GM21786 (cell line): ENCODE data around the gene AOPEP.

Experiments used
- ATAC-seq: cut with Tn5 transposase; IDR thresholded peaks from one replicate; pipeline ENCODE4 v1.9.1; 2021; ENCODE audit not compliant: unreplicated experiment

AOPEP gene

DNA sequence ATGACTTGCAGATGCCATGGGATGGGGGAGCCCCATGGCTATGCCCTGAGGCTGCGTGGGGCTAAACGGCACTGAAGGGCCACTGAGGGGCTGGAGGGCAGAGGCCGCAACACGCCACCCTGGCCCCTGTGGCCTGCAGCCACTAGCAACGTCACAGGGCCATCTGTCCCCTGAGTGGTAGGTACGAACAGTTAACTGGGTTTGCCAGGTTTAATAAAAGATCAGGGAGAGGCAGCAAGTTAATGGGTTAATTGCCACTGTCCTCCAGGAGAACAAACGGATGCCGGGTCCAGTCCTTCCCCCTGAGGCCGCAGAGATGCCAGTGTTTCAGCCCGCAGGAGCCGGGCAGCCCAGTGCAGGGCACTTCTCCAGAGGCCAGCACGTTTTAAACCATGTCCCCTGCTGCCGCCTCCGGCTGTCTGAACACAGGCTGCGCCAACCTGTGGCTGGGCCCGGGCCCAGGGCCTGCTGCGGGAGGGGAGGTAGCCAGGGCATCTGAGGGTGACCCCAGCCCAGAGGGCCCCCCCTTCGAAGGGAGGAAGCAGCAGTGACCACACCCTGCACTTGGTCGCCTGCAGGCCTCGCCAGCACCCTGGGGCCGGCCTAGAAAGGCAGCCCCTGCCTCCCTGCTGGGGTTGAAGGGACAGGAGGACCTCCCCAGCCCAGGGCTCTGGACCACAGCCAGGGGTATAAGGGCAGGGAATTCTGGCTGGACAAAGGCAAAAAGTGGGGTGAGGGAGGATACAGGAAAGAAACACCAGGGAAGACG is 363.7 kb downstream of the AOPEP start:
- ATAC-seq, result no peak

- ATAC-seq, result no peak
Measured at GRCh38 chr9:95090871-95091577, 364.5 kb downstream of the AOPEP start.

DNA sequence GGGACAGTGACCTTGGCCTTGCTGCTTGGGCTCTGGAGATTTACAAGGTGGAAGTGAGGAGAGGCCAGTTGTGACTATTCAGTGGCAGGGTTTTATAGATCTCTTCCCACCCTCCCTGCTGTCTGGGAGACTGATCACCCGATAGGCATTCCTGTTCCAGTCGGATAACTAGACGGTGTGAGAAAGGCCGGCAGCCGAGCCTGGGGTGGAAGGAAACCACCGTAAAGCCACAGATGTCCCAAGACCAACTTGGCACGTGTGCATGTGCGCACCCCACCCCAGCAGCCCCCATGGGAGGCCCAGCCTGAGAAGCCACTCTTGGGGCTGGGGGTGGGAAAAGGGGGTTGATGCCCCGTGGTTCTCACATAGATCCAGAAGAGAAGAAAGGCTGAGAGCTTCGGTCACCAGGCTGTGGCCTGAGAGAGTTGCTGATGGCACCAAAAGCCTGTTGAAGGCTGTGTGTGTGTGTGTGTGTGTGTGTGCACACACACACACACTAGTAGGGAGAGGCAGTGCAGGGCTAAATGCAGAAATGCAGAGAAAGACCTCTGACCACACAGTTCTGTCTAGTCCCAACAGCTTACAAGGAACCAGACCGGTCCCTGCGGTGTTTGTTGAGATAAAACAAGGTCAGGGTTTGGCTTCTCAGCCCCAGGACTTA is 365.2 kb downstream of the AOPEP start:
- ATAC-seq, result no peak

DNA sequence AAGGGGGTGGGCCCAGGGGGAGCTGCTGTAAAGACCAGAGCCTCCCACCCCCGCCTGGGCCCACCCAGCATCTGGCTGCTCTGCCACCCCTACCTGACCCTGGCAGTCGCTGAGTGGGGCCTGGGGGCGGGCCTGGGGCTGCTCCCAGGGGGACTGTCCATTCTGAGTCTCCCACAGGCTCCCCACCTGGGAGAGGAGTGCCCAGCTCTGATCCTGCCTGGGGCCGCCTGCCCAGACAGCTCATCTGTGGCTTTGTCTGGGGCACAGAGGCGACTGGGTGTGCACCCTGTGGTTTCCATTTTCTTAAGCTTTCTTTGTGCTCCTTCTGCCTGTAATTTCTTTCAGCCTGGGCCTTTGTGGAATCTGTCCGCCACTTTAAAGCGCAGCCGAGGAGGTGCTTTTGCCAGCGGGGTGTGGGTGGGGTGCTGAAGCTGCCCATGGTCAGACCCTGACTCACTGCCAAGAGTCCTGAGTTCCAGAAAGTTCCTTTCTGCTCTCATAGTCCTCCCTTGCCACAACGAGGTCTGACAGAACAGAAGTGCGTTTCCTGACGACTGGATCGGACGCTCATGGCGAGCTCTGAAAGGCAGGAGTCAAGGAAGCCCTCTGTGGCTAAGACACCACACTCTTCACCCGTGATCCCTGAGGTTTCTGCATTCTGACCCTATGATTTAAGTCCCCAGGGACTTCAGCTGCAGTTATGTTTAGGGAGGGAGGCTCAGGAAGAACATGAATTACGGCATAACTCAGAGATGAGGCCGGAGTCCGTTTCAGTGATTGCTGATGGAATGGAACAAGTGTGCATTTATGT is 366.0 kb downstream of the AOPEP start:
- no peak for ATAC-seq

- ATAC-seq, result no peak
Measured at GRCh38 chr9:95093586-95093985, 367.1 kb downstream of the AOPEP start.

GRCh38 chr9:95094002-95094401 is 367.5 kb downstream of the AOPEP start:
- no peak for ATAC-seq

- no peak for ATAC-seq
Measured at GRCh38 chr9:95095641-95096355, 369.3 kb downstream of the AOPEP start.

GRCh38 chr9:95096381-95096780 is 369.9 kb downstream of the AOPEP start:
- ATAC-seq, result no peak

DNA sequence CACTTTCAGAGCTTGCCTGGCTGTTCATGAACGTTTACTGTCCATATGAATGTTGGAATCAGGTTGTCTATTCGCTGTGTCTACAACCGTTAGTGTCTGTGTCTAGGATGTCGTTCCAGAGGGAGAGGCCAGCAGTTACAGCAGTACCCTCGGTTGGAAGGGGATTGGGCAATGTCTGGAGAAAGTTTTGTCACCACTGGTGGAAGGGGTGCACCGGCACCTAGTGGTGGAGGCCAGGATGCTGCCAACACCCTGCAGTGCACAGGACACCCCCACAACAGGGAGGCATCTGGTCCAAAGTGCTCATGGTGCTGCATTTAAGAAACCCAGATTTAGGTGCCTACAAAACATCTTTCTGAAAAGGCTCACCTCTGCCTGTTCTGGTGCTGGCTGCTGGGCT is 370.3 kb downstream of the AOPEP start:
- ATAC-seq, result no peak

GRCh38 chr9:95097279-95097678 is 370.8 kb downstream of the AOPEP start:
- no peak for ATAC-seq

GRCh38 chr9:95098391-95098921 is 372.0 kb downstream of the AOPEP start:
- no peak for ATAC-seq

DNA sequence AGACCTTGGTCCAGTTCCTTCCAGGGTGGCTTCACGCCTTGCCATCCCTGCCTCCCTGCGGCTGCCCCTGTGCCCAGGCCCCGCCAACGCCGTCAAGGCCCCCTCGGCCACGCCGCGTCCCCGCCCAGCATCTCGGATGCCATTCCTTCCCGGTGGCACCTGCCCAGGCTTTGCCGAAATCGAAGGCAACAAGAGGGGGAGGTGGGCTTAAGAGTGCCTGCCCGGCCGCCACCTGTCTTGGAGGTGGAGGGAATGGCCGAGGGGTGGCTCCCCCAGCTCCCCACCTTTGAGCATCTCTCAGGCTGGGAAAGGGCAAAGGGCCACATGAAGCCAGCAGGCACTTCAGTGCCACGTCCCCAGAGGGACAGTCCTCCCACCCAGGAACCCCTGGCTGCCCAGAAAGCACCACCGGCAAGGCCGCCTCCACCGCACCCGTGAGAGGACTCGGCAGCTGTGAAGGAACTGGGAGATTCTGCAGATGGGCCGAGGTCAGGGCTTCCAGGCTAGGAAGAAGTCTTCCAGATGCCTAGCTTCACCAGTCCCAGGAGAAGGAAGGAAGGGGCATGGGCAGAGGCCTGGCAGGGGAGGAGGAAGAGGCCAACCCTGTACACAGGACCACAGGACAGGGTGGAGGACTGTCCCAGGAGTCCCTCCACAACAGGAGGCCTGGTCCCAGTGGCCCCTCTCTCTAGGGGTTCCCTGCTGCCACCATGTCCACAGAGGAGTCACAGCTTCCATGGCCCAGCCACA is 373.0 kb downstream of the AOPEP start:
- ATAC-seq, result no peak

GRCh38 chr9:95100071-95100627 is 373.6 kb downstream of the AOPEP start:
- ATAC-seq, result no peak

DNA sequence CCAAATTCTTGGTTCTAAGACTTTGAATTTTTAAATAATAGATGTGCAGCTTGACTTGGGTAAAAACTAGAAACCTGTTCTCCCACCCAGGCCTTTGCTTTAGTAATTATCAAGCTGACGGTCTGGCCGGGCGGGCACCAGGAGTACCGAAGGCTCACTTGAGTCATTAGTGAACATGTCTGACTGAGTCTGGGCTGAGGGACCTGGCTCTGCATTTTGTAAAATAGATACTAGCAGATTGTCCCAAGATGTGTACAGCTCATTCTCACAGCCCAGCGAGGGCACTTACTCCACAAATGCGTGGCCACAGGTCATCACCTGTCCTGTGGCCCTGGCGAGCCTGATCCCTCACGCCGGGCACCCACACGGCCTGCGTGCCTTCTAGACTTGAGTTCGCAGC is 374.8 kb downstream of the AOPEP start:
- ATAC-seq, result no peak

DNA sequence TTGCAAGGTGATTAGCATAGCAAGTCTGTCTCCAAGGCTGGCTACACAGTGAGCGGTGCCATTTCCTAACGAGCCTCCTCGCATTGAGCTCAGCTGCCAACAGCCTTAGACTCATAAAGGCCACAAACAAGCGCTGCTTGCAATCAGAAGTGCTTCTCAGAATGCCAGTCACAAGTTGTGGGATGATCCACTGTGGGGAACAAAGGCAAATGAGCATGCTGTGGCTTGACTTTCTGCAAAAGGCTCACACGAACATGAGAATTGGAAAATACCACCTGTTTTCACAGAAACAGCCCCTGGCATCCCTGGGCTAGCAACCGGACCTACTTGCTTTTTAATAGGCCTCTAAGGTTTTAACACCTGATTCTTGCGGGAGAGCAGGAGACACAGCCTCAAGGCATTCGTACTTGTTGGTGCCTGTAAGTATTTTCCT is 375.5 kb downstream of the AOPEP start:
- ATAC-seq, result no peak

GRCh38 chr9:95102572-95102971 is 376.1 kb downstream of the AOPEP start:
- ATAC-seq, result no peak

DNA sequence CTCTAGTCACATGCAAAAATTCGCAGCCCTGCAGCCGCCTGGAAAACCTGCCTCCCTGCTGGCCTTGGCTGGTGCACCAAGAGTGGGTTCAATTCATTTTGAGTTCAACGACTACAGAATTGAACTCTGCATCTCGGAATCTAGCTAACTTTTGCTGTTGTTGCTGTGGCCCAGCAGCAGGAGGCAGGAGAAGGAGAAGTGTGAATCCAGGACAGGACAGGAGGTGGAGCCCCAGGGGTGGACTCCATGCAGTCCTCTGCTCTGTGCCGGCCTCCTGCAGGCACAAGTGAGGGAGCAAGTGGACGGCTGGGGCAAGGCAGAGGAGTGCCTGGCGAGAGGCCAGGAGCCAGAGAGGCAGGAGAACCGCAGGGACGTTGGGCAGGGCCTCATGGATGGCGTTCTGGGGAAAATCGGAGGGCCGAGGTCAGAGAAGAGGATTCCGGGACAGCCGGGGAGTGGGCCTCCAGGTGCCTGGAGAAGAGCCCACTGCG is 376.8 kb downstream of the AOPEP start:
- ATAC-seq, result no peak

DNA sequence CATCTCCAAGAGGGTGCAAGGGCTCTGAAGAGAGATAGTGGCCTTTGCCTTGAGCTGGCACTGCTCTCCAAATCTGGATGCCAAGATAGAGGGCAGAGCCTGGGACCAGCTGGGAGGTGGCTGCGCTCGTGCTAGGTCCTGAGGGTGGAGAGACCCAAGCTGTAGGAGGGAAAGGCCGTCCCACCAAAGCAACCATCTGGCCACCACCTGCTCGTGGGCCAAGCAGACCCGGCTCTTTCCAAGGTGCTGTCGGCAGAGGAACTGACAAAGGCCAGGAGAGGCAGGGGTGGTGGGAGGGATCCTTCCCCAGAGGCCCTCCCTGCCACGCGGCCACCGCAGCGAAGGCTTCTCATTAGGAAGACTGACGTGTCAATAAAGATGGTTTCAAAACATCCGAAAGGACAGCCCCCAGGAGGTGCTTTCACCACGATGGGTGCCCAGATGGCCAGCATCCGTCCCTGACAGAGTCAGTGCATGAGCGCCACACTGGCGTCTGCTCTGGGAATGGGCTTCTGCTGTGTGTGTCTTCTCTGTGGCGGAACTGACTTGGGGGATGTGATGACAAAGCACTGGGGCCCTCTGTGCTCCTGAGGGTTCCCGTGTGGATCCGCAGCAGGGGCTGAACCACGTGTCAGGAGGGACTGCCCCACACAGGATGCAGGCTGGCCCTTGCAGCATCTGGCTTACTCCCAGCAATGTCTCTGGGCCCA is 377.5 kb downstream of the AOPEP start:
- no peak for ATAC-seq
